K562 (cell line): ENCODE data around the gene TRPV5. TPM values are rescaled to one million over a fixed set of nuclear protein-coding genes. Genes with fewer than 3 reads are reported as not detected.

Source experiments
- ATAC-seq: fragments of 200-7000 bp; cut with Tn5 transposase; 3 replicates; pipeline ENCODE4 v1.9.1; 2020; ENCODE audit warnings: moderate library complexity
- BruUV-seq: library from RNA; stranded (reverse); fragments of 400-500 nt; replicated peaks from 2 replicates; lab custom pipeline; 2021; lab: Mats Ljungman, UMichigan
- CTCF ChIA-PET: fragments of 300-600 bp; formaldehyde crosslinking; extraction: SDS; loops from one replicate; lab custom pipeline; 2021; ENCODE audit warnings: low intra/inter-chr PET ratio; lab: Yijun Ruan, JAX
- POLR2A ChIA-PET: fragments of 300-600, 350-650 bp; sonication (Branson Sonifier 250); formaldehyde crosslinking; extraction: SDS; loops from one replicate; lab custom pipeline; 2021; ENCODE audit warnings: antibody characterized with exemption, inconsistent platforms; lab: Yijun Ruan, JAX
- DNase-seq, 4 experiments: peaks; one replicate each; pipeline versions ENCODE4 v3.0.0 to v3.0.0-alpha.2; 2011 to 2018; ENCODE audit warnings: low spot score in 3 of 4, mixed read lengths in 3 of 4; ENCODE audit errors: extremely low read depth in 1 of 4
- FAIRE-seq: peaks from 2 replicates; lab custom pipeline; 2011; peaks lifted over from hg19 to GRCh38; lab: Jason Lieb, UNC
- H2AFZ ChIP-seq: 2 replicates; pipeline ENCODE4 v1.6.0; 2011; ENCODE audit warnings: low read depth, low read length, control low read depth, inconsistent platforms
- H3K27ac ChIP-seq: fragments of 200-600 bp; 3 replicates; pipeline ENCODE4 v1.8.0; 2011; ENCODE audit warnings: low read depth, mild to moderate bottlenecking, control low read depth, inconsistent platforms, low read length, moderate library complexity, mixed read lengths; ENCODE audit errors: extremely low read depth
- H3K27me3 ChIP-seq, 2 experiments: fragments of 300-600 bp in 1 of 2; 2 replicates in 1 of 2; 3 replicates in 1 of 2; pipeline versions ENCODE4 v1.6.0 to v1.8.0; 2011; ENCODE audit warnings: inconsistent platforms in 2 of 2, low read length in 2 of 2, mild to moderate bottlenecking in 1 of 2, mixed read lengths in 1 of 2, moderate library complexity in 1 of 2; ENCODE audit not compliant: control insufficient read depth in 2 of 2, insufficient read depth in 2 of 2
- H3K36me3 ChIP-seq: fragments of 300-600 bp; 3 replicates; pipeline ENCODE4 v1.8.0; 2011; ENCODE audit warnings: mild to moderate bottlenecking, low read length, inconsistent platforms; ENCODE audit not compliant: control insufficient read depth, insufficient read depth
- H3K4me1 ChIP-seq, 2 experiments: fragments of 200-600 bp in 1 of 2; replicated peaks in 1 of 2; 2 replicates in 1 of 2; 3 replicates in 1 of 2; pipeline versions ENCODE4 v1.5.1 to v1.8.0; 2011; ENCODE audit warnings: inconsistent platforms in 2 of 2, low read length in 2 of 2, mild to moderate bottlenecking in 1 of 2, mixed read lengths in 1 of 2, moderate library complexity in 1 of 2; ENCODE audit not compliant: control insufficient read depth in 2 of 2, insufficient read depth in 2 of 2
- H3K4me2 ChIP-seq: 2 replicates; pipeline ENCODE4 v1.6.1; 2011; ENCODE audit warnings: low read length, control low read depth, inconsistent platforms, mixed read lengths; ENCODE audit not compliant: insufficient read depth
- H3K4me3 ChIP-seq: fragments of 200-600 bp; sonication (generic), shearing (Covaris generic); 2 replicates; pipeline ENCODE4 v1.5.1; 2016; ENCODE audit warnings: control low read depth, inconsistent platforms
- H3K79me2 ChIP-seq: fragments of 200-600 bp; 3 replicates; pipeline ENCODE4 v1.8.0; 2011; ENCODE audit warnings: low read length, inconsistent platforms; ENCODE audit not compliant: control insufficient read depth, insufficient read depth
- H3K9ac ChIP-seq, 2 experiments: 2 replicates each; pipeline versions ENCODE4 v1.6.0 to v1.6.1; 2011; ENCODE audit warnings: low read depth in 2 of 2, low read length in 2 of 2, control low read depth in 1 of 2, inconsistent platforms in 1 of 2, mild to moderate bottlenecking in 1 of 2, mixed read lengths in 1 of 2; ENCODE audit not compliant: insufficient read depth in 1 of 2
- H3K9me1 ChIP-seq: one replicate; pipeline ENCODE4 v1.6.0; 2011; ENCODE audit warnings: inconsistent platforms, mild to moderate bottlenecking, low read length, moderate library complexity; ENCODE audit not compliant: control insufficient read depth, insufficient read depth
- H3K9me3 ChIP-seq: replicated peaks from 2 replicates; pipeline ENCODE4 v1.5.1; 2011; ENCODE audit warnings: low read depth, low read length, inconsistent platforms; ENCODE audit not compliant: control insufficient read depth, insufficient read depth
- H4K20me1 ChIP-seq: replicated peaks from 2 replicates; pipeline ENCODE4 v1.6.1; 2011; ENCODE audit warnings: low read length, inconsistent platforms, mixed read lengths; ENCODE audit not compliant: control insufficient read depth, insufficient read depth
- CEBPG ChIP-seq, 3 experiments: fragments of 200-800 bp in 1 of 3; sonication (Bioruptor generic) in 1 of 3; sonication (generic) in 1 of 3; formaldehyde crosslinking in 1 of 3; IDR thresholded peaks in 2 of 3; conservative IDR thresholded peaks in 1 of 3; 2 replicates each; pipeline versions ENCODE4 v1.6.1 to v1.8.0; 2016 to 2022; ENCODE audit warnings: missing compliant biosample characterization in 2 of 3, missing genetic modification characterization in 2 of 3, mild to moderate bottlenecking in 1 of 3, missing genetic modification reagents in 1 of 3
- HNRNPLL ChIP-seq: fragments of 200-400 bp; formaldehyde crosslinking; IDR thresholded peaks from 2 replicates; pipeline ENCODE4 v1.6.1; 2017; ENCODE audit warnings: low read length, low read depth, mild to moderate bottlenecking; ENCODE audit not compliant: poor library complexity, severe bottlenecking
- POLR2A ChIP-seq: fragments of 450-650 bp; conservative IDR thresholded peaks from 2 replicates; pipeline ENCODE4 v1.6.1; 2016
- ZC3H4 ChIP-seq: sonication (generic); formaldehyde crosslinking; IDR thresholded peaks from 2 replicates; pipeline ENCODE4 v1.9.0; 2021; ENCODE audit warnings: missing genetic modification reagents, borderline replicate concordance
- WGBS: fragments of 100-300 bp; shearing (Covaris generic); methylation state at CpG from one replicate; pipeline ENCODE4 v1.1.6; 2016; ENCODE audit warnings: low coverage, mixed read lengths; ENCODE audit not compliant: insufficient coverage; ENCODE audit errors: missing lambda C conversion rate; 5-methylcytosine and 5-hydroxymethylcytosine counted together
- in situ Hi-C: fragments of 300-500 bp; cut with MboI; formaldehyde crosslinking; loops from 4 replicates; pipeline ENCODE4 v1.15.0; 2018; ENCODE audit warnings: inconsistent platforms, mixed read lengths
- intact Hi-C: fragments of 100-400 bp; cut with micrococcal nuclease; formaldehyde crosslinking; loops from 2 replicates; pipeline ENCODE4 v1.14.2; 2022
- polyA plus RNA-seq, 8 experiments: library from polyadenylated mRNA; depleted of rRNA in 4 of 8; stranded (reverse) in 5 of 8; unstranded in 3 of 8; fragments of >200 nt; fragmentation: Nextera tagmentation in 2 of 8; fragmentation: Illumina TruSeq in 1 of 8; extraction: Ambion mirVana in 2 of 8; extraction: Trizol in 1 of 8; gene quantifications; 2 replicates each; pipeline versions ENCODE4 v1.2.1 to v1.2.3, GENCODE V29; 2011 to 2014; ENCODE audit warnings: inconsistent platforms in 1 of 8, missing spikeins in 1 of 8
- total RNA-seq, 7 experiments: library from RNA; depleted of rRNA in 6 of 7; stranded (reverse); fragments of >200 nt in 6 of 7; fragmentation: Illumina TruSeq in 2 of 7; extraction: Trizol in 2 of 7; gene quantifications; 2 replicates each; pipeline versions ENCODE4 v1.2.1 to v1.2.3, GENCODE V29; 2011 to 2021; ENCODE audit warnings: low replicate concordance in 1 of 7
- TF ChIP-seq, protein P1 (sequence below): fragments of 450-650 bp; formaldehyde crosslinking; IDR thresholded peaks from 2 replicates; pipeline ENCODE4 v1.4.0; 2020; ENCODE audit warnings: mild to moderate bottlenecking, moderate library complexity

Gene TRPV5
- total and polyA plus RNA-seq, 9 of the 15 experiments (the other 6 are each of a cell fraction or from before 2014, with no cell fraction given), result not detected

DNA sequence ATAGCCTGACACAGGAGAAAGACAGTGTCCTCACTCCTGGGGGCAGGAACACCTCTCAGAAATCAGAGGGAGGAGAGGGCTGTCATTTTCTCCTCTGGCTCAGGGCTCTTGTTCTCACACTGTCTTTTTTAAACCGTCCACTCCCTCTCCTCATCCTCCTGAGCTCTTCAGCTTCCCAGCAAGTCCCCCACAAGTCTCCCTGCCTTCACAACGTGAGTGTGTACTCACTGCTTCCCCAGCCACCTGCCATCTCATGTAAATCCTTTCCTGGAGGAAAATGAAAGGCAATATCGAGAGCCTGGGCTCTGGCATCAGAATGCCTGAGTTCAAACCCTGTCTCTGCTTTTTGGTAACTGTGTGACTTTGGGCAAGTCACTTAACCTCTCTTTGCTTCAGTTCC, 11.5 kb upstream of the TRPV5 start:
- no peak overlapping the region for H2AFZ ChIP-seq
- DNase-seq, result no peak
- ATAC-seq, result no peak
- intact Hi-C loops, result no loop called here
- in situ Hi-C loops, result no loop called here
- H3K9me3 ChIP-seq, result no peaks in the 10 kb centered on the region
- H3K27me3 ChIP-seq, result no peaks in the 10 kb centered on the region
- H3K79me2 ChIP-seq, result no peaks in the 10 kb centered on the region
- ChIA-PET POLR2A (interaction anchor here (0.6 to 3.5 kb wide), 5 partner anchors 9 to 56 kb away, joined by 3 to 13 read pairs (median 3); partner anchors contain the start of genes KEL and TRPV5), CTCF (no interaction called here)
- H3K27ac ChIP-seq, result no peak overlapping the region
- H3K4me3 ChIP-seq, result no peak overlapping the region
- H3K36me3 ChIP-seq, result peaks cover 41% of the 10 kb centered on the region
- no TSS peak for BruUV-seq
- H3K9me1 ChIP-seq, result peaks cover 4% of the 10 kb centered on the region
- TF ChIP-seq ZC3H4 (CRISPR knock-in tag) (no peak), POLR2A (peak; percentile 35; the same call in 1 of the 2 replicates), HNRNPLL (peak; percentile 13)
- H3K4me1 ChIP-seq, result no peaks in the 10 kb centered on the region
- 33% methylated on average over 3 of the region's 3 CpGs for WGBS
- FAIRE-seq, result no peak
- H3K4me2 ChIP-seq, result no peak overlapping the region
- H3K9ac ChIP-seq, result no peak overlapping the region
- no peaks in the 10 kb centered on the region for H4K20me1 ChIP-seq

DNA sequence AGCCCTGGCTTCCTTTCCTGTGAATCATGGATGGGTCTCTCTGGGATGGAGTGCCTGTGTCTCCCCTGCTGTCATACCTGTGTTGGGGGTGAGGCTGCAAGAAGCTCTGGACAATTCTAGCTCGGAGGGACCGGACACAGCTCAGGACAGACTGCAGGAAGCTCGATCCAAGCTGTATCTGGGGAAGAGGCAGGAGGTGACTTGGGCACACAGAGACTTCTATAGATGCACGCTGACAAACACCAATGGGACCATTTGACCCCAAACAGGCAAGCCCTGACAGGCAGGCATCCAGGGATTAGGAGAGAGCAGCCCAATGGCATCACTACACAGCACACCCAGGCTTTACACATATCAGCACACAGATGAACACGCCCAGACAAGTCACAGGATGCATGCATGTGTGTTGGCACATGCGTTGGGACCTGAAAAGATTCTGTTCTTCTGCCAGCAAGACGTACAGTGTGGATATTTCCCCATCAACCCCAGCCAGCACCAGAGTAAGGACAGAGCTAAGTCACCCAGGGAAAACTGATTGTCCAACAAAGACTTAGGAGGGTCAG, 10.2 kb upstream of the TRPV5 start:
- Histone ChIP-seq H3K9ac (no peak overlapping the region), H3K27me3 (no peaks in the 10 kb centered on the region), H3K9me1 (peaks cover 4% of the 10 kb centered on the region), H3K4me3 (no peak overlapping the region), H3K9me3 (no peaks in the 10 kb centered on the region), H3K36me3 (peaks cover 39% of the 10 kb centered on the region), H3K4me1 (peaks cover 0 to 3% of the 10 kb centered on the region in 2 experiments; a peak in 1 of 5 replicates), H4K20me1 (no peaks in the 10 kb centered on the region; the same call in 1 of the 2 replicates), H2AFZ (no peak overlapping the region), H3K4me2 (no peak overlapping the region), H3K27ac (no peak overlapping the region), H3K79me2 (no peaks in the 10 kb centered on the region)
- in situ Hi-C loops (no loop called here), intact Hi-C loops (no loop called here)
- 72% methylated on average over 7 of the region's 7 CpGs for WGBS
- FAIRE-seq (peak; percentile 23), ATAC-seq (no peak), DNase-seq (no peak)
- TF ChIP-seq POLR2A (0 out of 2 replicates have a peak, but pooled peaks have one; percentile 3), CEBPG (CRISPR knock-in tag; IDR thresholded peaks at IDR 0.05) (no peak), CEBPG (tag; conservative IDR thresholded peaks at IDR 0.05 in 1 of 2, IDR thresholded peaks at IDR 0.05 in 1 of 2) (no peak)
- TF ChIP-seq, protein P1, sequence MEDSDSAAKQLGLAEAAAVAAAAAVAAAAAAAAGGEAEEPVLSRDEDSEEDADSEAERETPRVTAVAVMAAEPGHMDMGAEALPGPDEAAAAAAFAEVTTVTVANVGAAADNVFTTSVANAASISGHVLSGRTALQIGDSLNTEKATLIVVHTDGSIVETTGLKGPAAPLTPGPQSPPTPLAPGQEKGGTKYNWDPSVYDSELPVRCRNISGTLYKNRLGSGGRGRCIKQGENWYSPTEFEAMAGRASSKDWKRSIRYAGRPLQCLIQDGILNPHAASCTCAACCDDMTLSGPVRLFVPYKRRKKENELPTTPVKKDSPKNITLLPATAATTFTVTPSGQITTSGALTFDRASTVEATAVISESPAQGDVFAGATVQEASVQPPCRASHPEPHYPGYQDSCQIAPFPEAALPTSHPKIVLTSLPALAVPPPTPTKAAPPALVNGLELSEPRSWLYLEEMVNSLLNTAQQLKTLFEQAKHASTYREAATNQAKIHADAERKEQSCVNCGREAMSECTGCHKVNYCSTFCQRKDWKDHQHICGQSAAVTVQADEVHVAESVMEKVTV (CRISPR knock-in tag), result no peak
- BruUV-seq, result no TSS peak
- ChIA-PET POLR2A (interaction anchor here (1.0 to 1.6 kb wide), 4 partner anchors 8 to 57 kb away, joined by 3 to 6 read pairs (median 4); no protein-coding TSS in a partner anchor), CTCF (interaction anchor here (0.5 kb wide), 1 partner anchor 398 kb away, joined by 3 read pairs; no protein-coding TSS in a partner anchor)
